Measurements from ENCODE around the gene FAF1. TPM values are rescaled to one million over a fixed set of nuclear protein-coding genes. Genes with fewer than 3 reads are reported as not detected.

FAF1 gene
- total RNA-seq, 2 experiments from 2014 or later, result 64.5 to 73.1 TPM

DNA sequence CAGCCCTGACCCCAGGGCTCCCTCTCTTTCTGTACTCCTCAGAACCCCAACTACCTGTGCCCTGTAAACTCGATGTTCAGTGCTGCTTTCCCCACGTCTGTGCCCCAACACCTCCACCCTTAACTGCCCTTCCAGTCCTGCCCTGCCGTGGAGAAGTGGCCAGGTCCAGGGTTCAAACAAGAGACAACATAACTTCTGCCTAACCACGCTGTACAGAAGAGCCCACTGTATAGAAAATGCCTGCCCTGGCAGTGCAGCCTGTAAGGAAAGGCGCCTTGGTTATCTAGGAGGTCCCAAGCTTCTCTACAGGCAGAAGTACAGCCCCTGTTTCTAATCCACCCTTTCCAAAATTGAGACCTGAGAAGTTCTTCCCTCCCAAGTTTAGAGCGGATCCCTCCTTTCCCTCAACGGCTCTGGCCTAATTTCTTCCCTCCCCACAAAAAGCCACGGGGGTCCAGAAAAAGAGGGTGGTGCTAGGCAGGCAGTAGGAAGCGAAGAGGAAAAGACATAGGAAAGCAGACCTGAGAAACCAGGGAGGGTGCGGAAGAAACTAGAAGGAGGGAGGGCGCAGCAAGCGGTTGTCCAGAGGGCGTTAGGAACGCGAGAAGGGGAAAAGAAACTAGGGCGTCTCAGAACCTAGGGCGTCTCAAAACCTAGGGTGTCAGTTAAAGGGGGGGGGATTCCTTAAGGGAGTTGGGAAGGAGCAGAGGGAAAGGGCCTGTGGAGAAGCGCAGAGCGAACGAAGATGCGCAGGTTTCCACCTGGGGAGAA is 540.0 kb downstream of the FAF1 start:
- no peaks in the 10 kb centered on the region for H3K36me3 Mint-ChIP-seq (ENCODE audit: low read depth)
- no peaks in the 10 kb centered on the region for H3K9me3 Mint-ChIP-seq (ENCODE audit: low read depth)
- H3K27me3 Mint-ChIP-seq, result peaks cover 65% of the 10 kb centered on the region
- peak overlapping the region; percentile 5 for H3K4me3 Mint-ChIP-seq
- ATAC-seq (no peak), DNase-seq (no peak)
- ChIA-PET POLR2A (no interaction called here), CTCF (no interaction called here)
- intact Hi-C loops (cut with DNase I, micrococcal nuclease), result loop anchor here in 1 of 2 experiments (5.0 kb wide), 1 partner anchor 557 kb away; no protein-coding TSS in a partner anchor
- H3K4me1 Mint-ChIP-seq, result peaks cover 49% of the 10 kb centered on the region
- H3K27ac Mint-ChIP-seq, result no peak overlapping the region

DNA sequence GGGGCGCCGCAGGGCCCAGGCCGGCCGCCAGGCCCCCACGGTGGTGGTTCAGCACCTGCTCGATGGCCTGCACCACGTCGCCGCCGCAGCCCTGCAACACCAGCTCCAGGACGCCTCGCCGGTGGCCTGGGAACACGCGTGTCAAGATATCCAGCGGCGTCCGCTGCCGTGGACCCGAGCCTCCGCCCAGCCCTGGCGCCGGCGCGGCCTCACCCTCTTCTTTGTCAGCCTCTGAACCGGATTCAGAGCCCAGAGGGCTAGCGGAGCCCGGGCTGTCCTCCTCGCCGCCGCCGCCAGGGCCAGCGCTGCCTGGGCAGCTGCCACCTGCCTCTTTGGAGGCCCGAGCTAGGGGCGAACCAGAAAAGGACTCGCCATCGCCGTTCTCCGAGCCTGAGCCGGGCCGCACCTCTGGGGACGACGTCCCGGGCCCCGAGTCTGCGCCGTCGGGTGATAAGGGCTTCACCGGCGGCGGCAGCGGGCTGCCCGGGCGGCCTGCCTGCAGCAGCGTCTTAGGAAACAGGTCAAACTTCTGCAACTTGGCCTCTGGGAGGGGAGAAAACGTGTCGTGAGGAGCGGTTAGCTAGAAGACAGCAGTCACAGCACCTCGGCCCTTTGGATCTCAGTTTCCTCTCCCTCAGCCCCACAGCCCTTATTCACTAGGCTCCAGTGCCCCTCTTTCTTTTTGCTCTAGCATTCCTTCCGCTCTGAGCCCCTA is 540.7 kb downstream of the FAF1 start:
- ChIA-PET POLR2A (no interaction called here), CTCF (no interaction called here)
- ATAC-seq (no peak), DNase-seq (peak; percentile 27)
- H3K4me1 Mint-ChIP-seq, result peaks cover 43% of the 10 kb centered on the region
- H3K27me3 Mint-ChIP-seq, result peaks cover 65% of the 10 kb centered on the region
- no peaks in the 10 kb centered on the region for H3K9me3 Mint-ChIP-seq (ENCODE audit: low read depth)
- H3K27ac Mint-ChIP-seq, result no peak overlapping the region
- no peak overlapping the region for H3K4me3 Mint-ChIP-seq
- H3K36me3 Mint-ChIP-seq (ENCODE audit: low read depth), result no peaks in the 10 kb centered on the region
- intact Hi-C loops (cut with DNase I, micrococcal nuclease), result no loop called here

DNA sequence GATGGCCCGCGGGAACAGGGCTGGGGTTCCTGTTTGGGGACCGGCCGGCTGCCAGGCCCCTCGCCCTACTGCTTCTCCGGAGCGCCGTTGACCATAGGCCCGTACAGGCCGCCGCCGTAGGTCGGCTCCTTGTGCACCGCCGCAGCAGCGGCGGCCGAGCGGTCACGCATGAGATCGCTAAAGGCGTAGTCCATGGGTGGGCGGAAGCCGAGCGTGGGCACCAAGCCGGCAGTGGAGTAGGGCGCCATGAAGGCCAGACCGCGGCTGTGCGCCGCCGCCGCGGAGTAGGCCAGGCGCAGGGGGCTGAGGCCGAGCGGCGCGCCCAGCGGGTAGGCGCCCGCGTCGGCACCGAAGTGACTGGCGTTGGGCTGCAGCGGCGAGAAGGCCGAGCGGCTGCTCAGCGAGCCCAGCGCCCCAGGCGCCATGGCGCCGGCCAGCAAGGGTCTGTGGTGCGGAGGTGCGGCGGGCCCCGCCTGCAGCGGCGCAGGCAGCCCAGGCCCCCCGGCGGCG is 541.4 kb downstream of the FAF1 start:
- H3K4me3 Mint-ChIP-seq, result no peak overlapping the region
- peaks cover 37% of the 10 kb centered on the region for H3K4me1 Mint-ChIP-seq
- no peaks in the 10 kb centered on the region for H3K36me3 Mint-ChIP-seq (ENCODE audit: low read depth)
- peaks cover 67% of the 10 kb centered on the region for H3K27me3 Mint-ChIP-seq
- intact Hi-C loops (cut with DNase I, micrococcal nuclease), result no loop called here
- H3K27ac Mint-ChIP-seq, result no peak overlapping the region
- CTCF ChIA-PET, result no interaction called here
- ATAC-seq (no peak), DNase-seq (peak; percentile 15)
- no peaks in the 10 kb centered on the region for H3K9me3 Mint-ChIP-seq (ENCODE audit: low read depth)
- POLR2A ChIA-PET, result no interaction called here

DNA sequence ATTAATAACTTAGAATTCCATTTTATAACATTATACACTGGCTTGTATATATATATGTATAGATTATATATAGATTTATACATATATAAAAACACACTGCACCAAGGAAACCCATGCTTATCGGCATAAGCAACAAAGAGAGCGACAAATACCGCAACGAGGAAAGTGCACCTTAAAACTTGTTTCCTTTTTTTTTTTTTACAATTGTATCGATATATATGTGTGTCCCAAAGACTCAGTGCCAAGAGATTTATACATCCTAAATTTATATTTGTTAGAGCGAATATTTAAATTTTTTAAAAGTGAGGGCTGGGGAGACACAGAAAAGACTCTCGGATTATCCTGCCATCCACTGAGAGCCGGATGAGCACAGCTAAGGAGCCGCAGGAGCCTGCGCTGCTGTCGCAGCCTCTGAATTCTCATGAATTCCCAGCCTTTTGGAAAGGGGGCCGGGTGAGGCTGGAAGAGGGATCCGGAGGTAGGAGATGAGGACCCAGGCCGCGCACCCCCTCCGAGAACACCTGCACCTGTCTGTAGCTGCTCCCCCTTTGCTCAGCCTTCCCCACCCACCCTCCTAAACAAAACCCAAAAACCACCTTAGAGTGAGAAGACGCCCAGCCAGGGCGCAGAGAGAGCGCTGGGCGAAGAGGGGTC is 542.0 kb downstream of the FAF1 start:
- ChIA-PET POLR2A (no interaction called here), CTCF (no interaction called here)
- ATAC-seq (no peak), DNase-seq (no peak)
- peaks cover 68% of the 10 kb centered on the region for H3K27me3 Mint-ChIP-seq
- no peaks in the 10 kb centered on the region for H3K36me3 Mint-ChIP-seq (ENCODE audit: low read depth)
- intact Hi-C loops (cut with DNase I, micrococcal nuclease), result loop anchor here in 1 of 2 experiments (1.0 kb wide), 1 partner anchor 9 kb away; no protein-coding TSS in a partner anchor
- no peak overlapping the region for H3K4me3 Mint-ChIP-seq
- H3K4me1 Mint-ChIP-seq, result peaks cover 35% of the 10 kb centered on the region
- H3K27ac Mint-ChIP-seq, result no peak overlapping the region
- H3K9me3 Mint-ChIP-seq (ENCODE audit: low read depth), result no peaks in the 10 kb centered on the region

DNA sequence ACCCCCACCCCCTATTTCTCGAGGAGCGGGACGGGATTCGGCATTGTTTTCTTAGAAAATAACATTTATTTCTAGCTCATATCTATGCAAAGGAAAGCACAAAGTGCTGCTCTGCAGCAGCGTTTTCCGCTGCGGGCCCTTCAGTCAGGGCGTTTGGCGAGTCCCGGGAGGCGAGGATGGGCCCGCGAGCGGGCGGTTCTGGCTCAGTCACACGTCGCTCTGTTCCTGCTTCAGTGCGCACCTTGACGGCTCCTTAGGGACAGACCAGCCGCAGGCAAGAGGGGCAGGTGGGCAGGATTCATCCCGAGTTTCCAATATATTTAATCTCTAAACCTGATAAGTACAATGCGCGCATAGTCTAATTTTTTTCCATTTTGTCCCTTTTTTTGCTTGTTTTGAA is 542.6 kb downstream of the FAF1 start:
- peaks cover 65% of the 10 kb centered on the region for H3K27me3 Mint-ChIP-seq
- POLR2A ChIA-PET, result no interaction called here
- no peaks in the 10 kb centered on the region for H3K9me3 Mint-ChIP-seq (ENCODE audit: low read depth)
- ATAC-seq (no peak), DNase-seq (peak; percentile 13)
- intact Hi-C loops (cut with DNase I, micrococcal nuclease), result loop anchor here in 1 of 2 experiments (1.0 kb wide), 1 partner anchor 10 kb away; no protein-coding TSS in a partner anchor
- H3K4me3 Mint-ChIP-seq, result no peak overlapping the region
- CTCF ChIA-PET, result no interaction called here
- no peak overlapping the region for H3K27ac Mint-ChIP-seq
- peaks cover 29% of the 10 kb centered on the region for H3K4me1 Mint-ChIP-seq
- H3K36me3 Mint-ChIP-seq (ENCODE audit: low read depth), result no peaks in the 10 kb centered on the region

DNA sequence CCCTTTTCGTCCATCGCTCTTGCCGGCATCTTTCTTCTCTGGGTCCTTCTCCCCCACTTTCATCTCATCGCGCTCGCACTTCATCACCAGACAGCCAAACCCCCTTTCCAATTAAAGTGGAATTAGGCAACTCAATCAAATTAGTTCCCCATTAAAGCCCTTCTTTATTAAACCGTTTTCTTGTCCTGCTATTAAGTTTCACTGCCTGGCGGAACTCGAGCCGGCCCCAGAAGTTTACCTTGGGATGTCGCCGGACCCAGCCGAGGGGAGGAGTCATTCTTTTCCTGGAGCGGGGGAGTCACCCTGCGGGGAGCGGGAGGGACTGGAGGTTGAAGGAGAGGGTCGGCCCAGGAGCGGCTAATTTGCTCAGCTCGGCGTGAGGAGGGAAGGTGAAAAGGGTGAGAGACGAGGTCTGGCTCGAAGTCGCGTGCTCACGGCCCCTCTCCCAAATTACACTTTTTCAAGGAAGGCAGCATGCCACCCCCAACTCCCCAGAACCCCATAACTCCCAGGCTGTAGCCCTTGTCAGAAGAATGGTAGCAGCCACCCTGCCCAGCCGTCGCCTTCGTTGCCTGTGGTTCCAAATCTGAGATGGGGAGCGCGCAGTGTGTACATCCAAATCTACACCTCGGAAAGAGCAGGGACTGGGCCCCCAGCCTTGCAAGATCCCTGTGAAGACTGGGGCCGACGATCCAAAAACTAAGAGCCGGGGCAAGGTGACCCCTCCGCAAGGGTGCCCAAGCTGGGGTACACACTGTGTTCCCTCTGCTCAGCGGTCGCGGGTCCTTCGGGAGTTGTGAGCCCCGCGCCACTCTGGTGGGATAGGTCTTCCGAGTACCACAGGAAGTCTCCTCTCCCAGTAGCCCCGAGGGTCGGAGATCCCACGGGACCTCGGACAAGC is 543.3 kb downstream of the FAF1 start:
- Mint-ChIP-seq H3K9me3 (ENCODE audit: low read depth) (no peaks in the 10 kb centered on the region), H3K27me3 (peaks cover 59% of the 10 kb centered on the region), H3K4me1 (peaks cover 24% of the 10 kb centered on the region), H3K4me3 (no peak overlapping the region), H3K36me3 (ENCODE audit: low read depth) (no peaks in the 10 kb centered on the region), H3K27ac (no peak overlapping the region)
- CTCF ChIA-PET, result no interaction called here
- DNase-seq, result peak; percentile 14
- intact Hi-C loops (cut with DNase I, micrococcal nuclease), result loop anchor here in 1 of 2 experiments (1.0 kb wide), 1 partner anchor 10 kb away; no protein-coding TSS in a partner anchor
- ATAC-seq, result no peak
- POLR2A ChIA-PET, result no interaction called here

DNA sequence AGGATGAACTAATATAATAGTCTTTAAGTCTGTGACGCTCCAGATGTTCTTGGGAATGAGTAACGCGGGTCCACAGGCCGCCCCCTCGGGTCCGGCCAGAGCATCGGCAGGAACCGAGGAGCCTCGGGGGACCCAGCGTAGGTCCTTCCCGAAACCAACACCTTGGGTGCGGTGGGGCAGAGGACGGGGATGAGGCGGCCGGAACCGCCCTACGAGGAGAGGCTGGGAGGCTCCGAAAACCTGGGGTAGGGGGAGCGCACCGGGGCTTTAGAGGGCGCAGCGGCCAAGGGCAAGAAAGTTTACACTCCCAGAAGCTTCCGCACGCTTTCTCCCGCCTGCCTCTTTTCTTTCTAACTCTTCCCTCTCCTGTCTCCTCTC is 543.9 kb downstream of the FAF1 start:
- DNase-seq, result no peak
- Mint-ChIP-seq H3K27me3 (peaks cover 57% of the 10 kb centered on the region), H3K4me1 (peaks cover 20% of the 10 kb centered on the region), H3K27ac (no peak overlapping the region), H3K9me3 (ENCODE audit: low read depth) (no peaks in the 10 kb centered on the region), H3K36me3 (ENCODE audit: low read depth) (no peaks in the 10 kb centered on the region), H3K4me3 (no peak overlapping the region)
- ChIA-PET CTCF (no interaction called here), POLR2A (no interaction called here)
- intact Hi-C loops (cut with DNase I, micrococcal nuclease), result no loop called here
- ATAC-seq, result no peak

DNA sequence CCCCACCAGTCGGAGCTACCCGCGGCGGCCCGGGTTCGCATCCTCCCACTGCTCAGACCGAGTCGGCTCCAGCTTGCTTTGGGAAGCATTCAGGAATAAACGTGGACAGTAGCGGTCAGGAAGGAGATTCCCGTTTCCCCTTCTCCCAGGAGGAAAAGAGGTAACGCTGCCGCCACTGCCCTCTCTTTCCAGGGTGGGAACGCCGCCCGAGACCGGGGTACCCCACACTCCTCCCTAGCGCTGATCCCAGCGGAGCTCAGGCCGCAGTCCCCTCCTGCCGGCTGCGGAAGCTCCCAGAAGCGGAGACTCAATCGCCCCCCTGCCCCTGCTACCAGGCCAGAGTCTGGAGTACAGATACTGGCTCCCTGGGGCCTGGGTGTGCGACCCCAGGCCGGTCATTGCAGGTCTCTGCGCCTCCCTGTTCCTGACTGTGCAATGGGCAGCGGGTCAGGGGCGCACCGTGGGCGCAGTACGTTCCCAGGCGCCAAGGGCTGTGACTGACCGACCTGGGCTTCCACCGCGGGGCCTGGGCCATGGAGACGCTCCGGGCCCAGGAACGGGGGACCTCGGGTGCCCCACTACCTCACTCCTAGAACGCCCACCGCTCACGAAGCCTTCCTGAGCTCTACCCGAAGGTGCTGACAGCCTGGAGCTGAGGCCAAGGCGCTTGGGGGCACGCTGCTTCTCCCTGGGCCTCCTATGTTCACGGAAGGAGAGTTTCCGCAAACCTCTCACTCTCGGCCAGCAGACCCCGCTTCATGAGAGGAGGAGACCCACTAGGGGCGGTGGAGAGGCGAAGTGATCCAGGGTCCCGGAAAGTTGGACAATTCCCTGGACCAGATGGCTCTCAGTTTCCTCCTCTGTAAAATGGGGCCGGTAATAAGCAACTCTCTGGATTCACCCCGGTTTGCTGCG is 544.6 kb downstream of the FAF1 start:
- ChIA-PET POLR2A (no interaction called here), CTCF (no interaction called here)
- no peaks in the 10 kb centered on the region for H3K9me3 Mint-ChIP-seq (ENCODE audit: low read depth)
- DNase-seq (no peak), ATAC-seq (no peak)
- no peaks in the 10 kb centered on the region for H3K36me3 Mint-ChIP-seq (ENCODE audit: low read depth)
- H3K4me1 Mint-ChIP-seq, result peaks cover 18% of the 10 kb centered on the region
- H3K27ac Mint-ChIP-seq, result no peak overlapping the region
- intact Hi-C loops (cut with DNase I, micrococcal nuclease), result no loop called here
- peaks cover 59% of the 10 kb centered on the region for H3K27me3 Mint-ChIP-seq
- no peak overlapping the region for H3K4me3 Mint-ChIP-seq

DNA sequence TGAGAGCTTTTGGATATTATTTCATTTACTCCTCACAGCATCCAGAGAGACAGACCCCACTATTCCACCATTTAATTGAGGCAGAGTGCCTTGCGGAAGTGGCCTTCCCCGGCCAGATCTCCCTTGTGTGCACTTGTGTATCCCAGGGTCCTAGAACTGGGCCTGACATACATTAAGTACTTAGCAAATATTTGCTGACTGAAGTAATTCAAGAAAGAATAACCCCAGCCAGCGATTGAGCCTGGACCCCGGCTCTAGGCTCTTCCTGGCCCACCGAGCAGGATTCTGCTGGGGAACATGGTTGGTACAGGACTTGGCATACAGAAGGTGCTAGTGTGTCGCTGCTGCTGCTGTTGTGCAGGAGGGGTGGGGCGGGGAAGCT is 545.2 kb downstream of the FAF1 start:
- ChIA-PET CTCF (interaction anchor here (0.9 kb wide), 1 partner anchor 14 kb away, joined by 4 read pairs; no protein-coding TSS in a partner anchor), POLR2A (no interaction called here)
- Mint-ChIP-seq H3K36me3 (ENCODE audit: low read depth) (no peaks in the 10 kb centered on the region), H3K4me1 (peaks cover 12% of the 10 kb centered on the region), H3K9me3 (ENCODE audit: low read depth) (no peaks in the 10 kb centered on the region), H3K4me3 (no peak overlapping the region), H3K27ac (no peak overlapping the region), H3K27me3 (peaks cover 57% of the 10 kb centered on the region)
- ATAC-seq (no peak), DNase-seq (no peak)
- intact Hi-C loops (cut with DNase I, micrococcal nuclease), result no loop called here

DNA sequence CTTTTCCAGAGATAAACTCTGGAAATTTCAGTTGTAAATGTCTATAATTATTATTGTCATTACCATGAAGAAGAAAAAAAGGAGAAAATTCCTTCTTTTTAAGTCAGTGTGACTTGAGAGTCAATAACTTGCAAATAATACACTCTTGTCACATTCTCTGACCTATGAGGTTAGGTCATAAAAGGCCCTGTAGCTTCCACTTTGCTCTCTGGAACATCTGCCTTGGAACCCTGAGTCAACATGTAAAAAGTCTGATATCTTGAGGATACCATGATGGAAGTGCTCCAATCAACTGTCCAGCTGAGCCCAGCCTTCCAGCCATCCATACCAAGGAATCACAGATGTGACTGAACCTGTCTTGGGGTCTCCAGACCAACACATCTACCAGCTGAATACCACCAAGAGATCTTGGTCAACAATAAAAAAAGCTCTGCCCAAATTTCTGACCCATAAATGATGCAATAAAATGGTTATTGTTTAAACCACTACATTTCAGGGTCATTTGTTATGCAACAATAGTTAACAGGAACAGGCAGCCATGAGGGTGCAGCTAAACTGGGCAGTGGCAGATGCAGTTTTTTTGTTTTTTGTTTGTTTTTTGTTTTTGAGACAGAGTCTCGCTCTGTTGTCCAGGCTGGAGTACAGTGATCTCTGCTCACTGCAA is 547.1 kb downstream of the FAF1 start:
- ATAC-seq, result no peak

More for the DNA sequence above, 547.1 kb downstream of the FAF1 start:
- Mint-ChIP-seq H3K27ac (no peak overlapping the region), H3K27me3 (peaks cover 54% of the 10 kb centered on the region), H3K4me3 (no peak overlapping the region), H3K36me3 (ENCODE audit: low read depth) (no peaks in the 10 kb centered on the region), H3K9me3 (ENCODE audit: low read depth) (no peaks in the 10 kb centered on the region), H3K4me1 (peaks cover 7% of the 10 kb centered on the region)
- ChIA-PET CTCF (interaction anchor here (0.9 kb wide), 1 partner anchor 11 kb away, joined by 3 read pairs; no protein-coding TSS in a partner anchor), POLR2A (no interaction called here)
- intact Hi-C loops (cut with DNase I, micrococcal nuclease), result no loop called here
- no peak for DNase-seq
